HepG2 (cell line): ENCODE results near the gene VPS37B. TPM values are rescaled to one million over a fixed set of nuclear protein-coding genes. Genes with fewer than 3 reads are reported as not detected.

Experiments used
- ATAC-seq: fragments of 200-7000 bp; cut with Tn5 transposase; 3 replicates; pipeline ENCODE4 v1.9.1; 2020; ENCODE audit warnings: mild to moderate bottlenecking, moderate library complexity
- BruUV-seq: library from RNA; stranded (reverse); fragments of 400-500 nt; replicated peaks from 2 replicates; lab custom pipeline; 2021; lab: Mats Ljungman, UMichigan
- CTCF ChIA-PET: fragments of 300-600 bp; formaldehyde crosslinking; extraction: SDS; loops from one replicate; lab custom pipeline; 2021; ENCODE audit warnings: low total read pairs, inconsistent platforms, low intra/inter-chr PET ratio; lab: Yijun Ruan, JAX
- POLR2A ChIA-PET: fragments of 350-600 bp; sonication (Branson Sonifier 250); formaldehyde crosslinking; loops from one replicate; lab custom pipeline; 2020; ENCODE audit warnings: antibody characterized with exemption, inconsistent platforms; lab: Yijun Ruan, JAX
- DNase-seq: peaks from one replicate; pipeline ENCODE4 v3.0.0-alpha.2; 2015; ENCODE audit warnings: low spot score
- FAIRE-seq: peaks from 3 replicates; lab custom pipeline; 2011; peaks lifted over from hg19 to GRCh38; lab: Jason Lieb, UNC
- H2AFZ ChIP-seq: one replicate; pipeline ENCODE4 v1.6.1; 2011; ENCODE audit warnings: low read length, inconsistent platforms
- H3K27ac ChIP-seq: fragments of 300-600 bp; 3 replicates; pipeline ENCODE4 v1.8.0; 2011; ENCODE audit warnings: mixed run types, mild to moderate bottlenecking, mixed read lengths, low read length, inconsistent platforms; ENCODE audit not compliant: insufficient read depth; ENCODE audit errors: extremely low read length
- H3K27me3 ChIP-seq, 2 experiments: fragments of 200-600 bp in 1 of 2; 2 replicates in 1 of 2; 3 replicates in 1 of 2; pipeline versions ENCODE4 v1.6.0 to v1.8.0; 2011; ENCODE audit warnings: low read length in 2 of 2, mild to moderate bottlenecking in 2 of 2, moderate library complexity in 2 of 2, inconsistent platforms in 1 of 2; ENCODE audit not compliant: insufficient read depth in 2 of 2, control insufficient read depth in 1 of 2
- H3K36me3 ChIP-seq, 2 experiments: fragments of 200-600 bp in 1 of 2; replicated peaks in 1 of 2; 2 replicates in 1 of 2; 3 replicates in 1 of 2; pipeline versions ENCODE4 v1.5.1 to v1.8.0; 2011; ENCODE audit warnings: low read length in 2 of 2, inconsistent platforms in 1 of 2; ENCODE audit not compliant: insufficient read depth in 2 of 2, control insufficient read depth in 1 of 2
- H3K4me1 ChIP-seq: 2 replicates; pipeline ENCODE4 v1.5.1; 2012; ENCODE audit warnings: low read length, inconsistent platforms; ENCODE audit not compliant: insufficient read depth
- H3K4me2 ChIP-seq: 2 replicates; pipeline ENCODE4 v1.6.0; 2011; ENCODE audit warnings: low read depth, low read length, inconsistent platforms
- H3K4me3 ChIP-seq, 3 experiments: fragments of 200-600 bp in 1 of 3; sonication (generic), shearing (Covaris generic) in 1 of 3; replicated peaks in 1 of 3; 2 replicates each; pipeline ENCODE4 v1.5.1; 2011 to 2016; ENCODE audit warnings: low read length in 3 of 3, inconsistent platforms in 2 of 3, low read depth in 2 of 3, mild to moderate bottlenecking in 2 of 3, control low read depth in 1 of 3, mixed read lengths in 1 of 3; ENCODE audit not compliant: insufficient read depth in 1 of 3
- H3K79me2 ChIP-seq: one replicate; pipeline ENCODE4 v1.6.1; 2011; ENCODE audit warnings: low read length, inconsistent platforms; ENCODE audit not compliant: insufficient read depth
- H3K9ac ChIP-seq: 2 replicates; pipeline ENCODE4 v1.6.0; 2011; ENCODE audit warnings: mild to moderate bottlenecking, low read depth, low read length, inconsistent platforms; ENCODE audit not compliant: insufficient read depth
- H3K9me3 ChIP-seq: 2 replicates; pipeline ENCODE4 v1.5.1; 2012; ENCODE audit warnings: mild to moderate bottlenecking, low read length
- H4K20me1 ChIP-seq: 2 replicates; pipeline ENCODE4 v1.6.0; 2011; ENCODE audit warnings: inconsistent platforms, mild to moderate bottlenecking, low read length, moderate library complexity; ENCODE audit not compliant: insufficient read depth
- ARHGAP35 ChIP-seq: sonication (generic); formaldehyde crosslinking; IDR thresholded peaks from 2 replicates; pipeline ENCODE4 v1.9.0; 2022; ENCODE audit warnings: mild to moderate bottlenecking, inconsistent platforms, moderate library complexity, missing genetic modification reagents, borderline replicate concordance
- ATM ChIP-seq: fragments of 450-650 bp; IDR thresholded peaks from 2 replicates; pipeline ENCODE4 v1.7.1; 2017; ENCODE audit warnings: mild to moderate bottlenecking, borderline replicate concordance
- JARID2 ChIP-seq: sonication (generic); formaldehyde crosslinking; IDR thresholded peaks from 2 replicates; pipeline ENCODE4 v1.8.1; 2023; ENCODE audit warnings: missing genetic modification reagents, inconsistent platforms; ENCODE audit not compliant: insufficient replicate concordance
- KLF11 ChIP-seq: IDR thresholded peaks from 2 replicates; pipeline ENCODE4 v1.6.1; 2016; ENCODE audit warnings: missing compliant biosample characterization
- SIN3B ChIP-seq: fragments of 150-350 bp; IDR thresholded peaks from 2 replicates; pipeline ENCODE4 v1.6.1; 2014; ENCODE audit warnings: low read length
- THYN1 ChIP-seq: sonication (generic); formaldehyde crosslinking; IDR thresholded peaks from 2 replicates; pipeline ENCODE4 v1.8.1; 2023; ENCODE audit warnings: low read depth, mild to moderate bottlenecking, moderate library complexity, missing genetic modification reagents, borderline replicate concordance
- ZBTB8A ChIP-seq: sonication (generic); formaldehyde crosslinking; IDR thresholded peaks from 2 replicates; pipeline ENCODE4 v1.4.0; 2020; ENCODE audit warnings: mild to moderate bottlenecking, low read depth, missing genetic modification reagents, borderline replicate concordance
- ZIK1 ChIP-seq: sonication (generic); formaldehyde crosslinking; IDR thresholded peaks from 2 replicates; pipeline ENCODE4 v1.5.0; 2020; ENCODE audit warnings: mild to moderate bottlenecking, low read depth, missing genetic modification reagents, borderline replicate concordance
- ZNF598 ChIP-seq: sonication (generic); formaldehyde crosslinking; IDR thresholded peaks from 2 replicates; pipeline ENCODE4 v1.5.1; 2020; ENCODE audit warnings: mild to moderate bottlenecking, missing genetic modification reagents, borderline replicate concordance
- ZNF776 ChIP-seq: sonication (generic); formaldehyde crosslinking; IDR thresholded peaks from 2 replicates; pipeline ENCODE4 v1.4.0; 2020; ENCODE audit warnings: mild to moderate bottlenecking, missing genetic modification reagents
- WGBS: methylation state at CpG from one replicate; pipeline ENCODE4 v1.1.6; 2017; ENCODE audit warnings: low lambda C conversion rate; 5-methylcytosine and 5-hydroxymethylcytosine counted together
- in situ Hi-C: cut with HindIII; loops from 2 replicates; pipeline ENCODE4 v1.10.0; 2017; ENCODE audit warnings: low pct_unique_long_range_greater_than_20kb; ENCODE audit not compliant: extremely low pct_ligation_motif_present
- intact Hi-C: fragments of 100-400 bp; cut with micrococcal nuclease; formaldehyde crosslinking; loops from one replicate; pipeline ENCODE4 v1.10.0; 2022; ENCODE audit not compliant: unreplicated experiment
- polyA plus RNA-seq, 8 experiments: library from polyadenylated mRNA; depleted of rRNA in 3 of 8; stranded (reverse) in 7 of 8; unstranded in 1 of 8; fragments of >200 nt; fragmentation: Illumina TruSeq in 4 of 8; extraction: Trizol in 4 of 8; gene quantifications; 2 replicates each; pipeline versions ENCODE4 v1.2.1 to v1.2.3, GENCODE V29; 2011 to 2016; ENCODE audit warnings: low read depth in 4 of 8, missing spikeins in 1 of 8, mixed read lengths in 1 of 8; ENCODE audit not compliant: insufficient read depth in 1 of 8
- total RNA-seq, 5 experiments: library from RNA; depleted of rRNA; stranded (reverse); fragments of >200 nt; fragmentation: Illumina TruSeq; extraction: Trizol; gene quantifications; 2 replicates each; pipeline ENCODE4 v1.2.3, GENCODE V29; 2016; ENCODE audit warnings: low read depth in 1 of 5
- TF ChIP-seq, protein P1 (sequence below): IDR thresholded peaks from 2 replicates; pipeline ENCODE4 v1.6.1; 2018; ENCODE audit warnings: missing genetic modification reagents
- TF ChIP-seq, protein P2 (sequence below): sonication (generic); formaldehyde crosslinking; IDR thresholded peaks from 2 replicates; pipeline ENCODE4 v1.4.0; 2020; ENCODE audit warnings: missing genetic modification reagents
- TF ChIP-seq, protein P3 (sequence below): sonication (generic); formaldehyde crosslinking; IDR thresholded peaks from 2 replicates; pipeline ENCODE4 v1.4.0; 2020; ENCODE audit warnings: mild to moderate bottlenecking, missing genetic modification reagents
- TF ChIP-seq, protein P4 (sequence below): sonication (generic); formaldehyde crosslinking; conservative IDR thresholded peaks from 2 replicates; pipeline ENCODE4 v1.5.0; 2020; ENCODE audit warnings: missing genetic modification reagents

The VPS37B gene
- total and polyA plus RNA-seq, 2 of the 13 experiments (the other 11 are each of a cell fraction or from before 2014, with no cell fraction given), result 4.6 to 5.3 TPM

DNA sequence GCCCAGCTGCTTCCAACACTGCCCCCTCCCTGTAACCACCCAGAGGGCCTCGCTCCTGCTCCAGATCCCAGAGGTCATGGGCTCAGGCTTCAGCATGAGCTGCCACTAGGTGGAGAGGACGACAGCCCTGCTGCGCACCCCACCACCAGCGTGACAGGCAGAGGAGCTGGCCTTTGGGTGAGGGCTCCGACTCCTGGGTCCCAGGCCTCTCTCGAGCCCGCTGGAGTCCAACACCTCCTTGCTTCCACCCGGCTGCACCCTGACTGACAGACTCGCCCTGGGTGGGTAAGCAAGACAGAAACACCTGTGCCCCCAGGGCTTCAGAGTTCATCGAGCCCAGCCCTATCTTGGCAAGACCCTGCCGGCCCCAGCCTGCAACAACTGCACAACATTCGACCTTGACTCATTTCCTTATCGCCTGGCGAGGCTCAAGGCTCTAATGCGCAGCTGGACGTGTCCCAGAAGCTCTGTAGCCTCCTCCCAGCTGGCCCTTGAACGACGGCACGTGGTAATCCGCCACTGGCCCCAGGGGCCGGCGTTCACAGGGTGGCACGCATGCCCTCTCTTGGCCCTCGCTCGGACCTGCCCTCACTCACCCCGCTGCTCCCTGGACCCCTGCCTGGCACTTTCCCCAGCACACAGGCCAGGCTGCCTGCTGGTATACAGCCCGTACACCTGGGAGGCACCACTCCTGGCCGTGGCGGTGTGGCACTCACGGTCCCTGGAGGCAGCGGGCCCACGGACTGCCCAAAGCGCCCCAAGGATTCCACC lies 28.0 kb downstream of the VPS37B start:
- 84% methylated on average over 20 of the region's 33 CpGs for WGBS
- Histone ChIP-seq H3K4me3 (peak overlapping the region in 1 of 3 experiments; percentile 34; a peak in 1 of 6 replicates), H3K36me3 (peaks cover 1 to 9% of the 10 kb centered on the region in 2 experiments; a peak in 3 of 5 replicates), H2AFZ (no peak overlapping the region), H3K4me2 (peak overlapping the region; percentile 34), H4K20me1 (no peaks in the 10 kb centered on the region), H3K4me1 (peaks cover 48% of the 10 kb centered on the region), H3K79me2 (peaks cover 4% of the 10 kb centered on the region), H3K9ac (no peak overlapping the region), H3K27ac (peak overlapping the region; percentile 30), H3K27me3 (no peaks in the 10 kb centered on the region), H3K9me3 (no peaks in the 10 kb centered on the region)
- POLR2A ChIA-PET, result interaction anchor here (1.0 to 1.1 kb wide), 2 partner anchors 25 to 98 kb away, joined by 3 read pairs; no protein-coding TSS in a partner anchor
- FAIRE-seq, result no peak
- intact Hi-C loops (no loop called here), in situ Hi-C loops (loop anchor here (5.0 to 25.0 kb wide), 2 partner anchors 79 to 369 kb away; partner anchors contain the start of genes MPHOSPH9 and MTRFR)
- no TSS peak for BruUV-seq
- peak; percentile 73 for ATAC-seq
- DNase-seq, result peak; percentile 71
- CTCF ChIA-PET, result interaction anchor here (1.1 to 2.7 kb wide), 2 partner anchors 74 to 84 kb away, joined by 3 to 14 read pairs; no protein-coding TSS in a partner anchor
- TF ChIP-seq ZNF598 (CRISPR knock-in tag), result no peak
- TF ChIP-seq, protein P1, sequence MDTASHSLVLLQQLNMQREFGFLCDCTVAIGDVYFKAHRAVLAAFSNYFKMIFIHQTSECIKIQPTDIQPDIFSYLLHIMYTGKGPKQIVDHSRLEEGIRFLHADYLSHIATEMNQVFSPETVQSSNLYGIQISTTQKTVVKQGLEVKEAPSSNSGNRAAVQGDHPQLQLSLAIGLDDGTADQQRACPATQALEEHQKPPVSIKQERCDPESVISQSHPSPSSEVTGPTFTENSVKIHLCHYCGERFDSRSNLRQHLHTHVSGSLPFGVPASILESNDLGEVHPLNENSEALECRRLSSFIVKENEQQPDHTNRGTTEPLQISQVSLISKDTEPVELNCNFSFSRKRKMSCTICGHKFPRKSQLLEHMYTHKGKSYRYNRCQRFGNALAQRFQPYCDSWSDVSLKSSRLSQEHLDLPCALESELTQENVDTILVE (CRISPR knock-in tag), result no peak
- TF ChIP-seq, protein P2, sequence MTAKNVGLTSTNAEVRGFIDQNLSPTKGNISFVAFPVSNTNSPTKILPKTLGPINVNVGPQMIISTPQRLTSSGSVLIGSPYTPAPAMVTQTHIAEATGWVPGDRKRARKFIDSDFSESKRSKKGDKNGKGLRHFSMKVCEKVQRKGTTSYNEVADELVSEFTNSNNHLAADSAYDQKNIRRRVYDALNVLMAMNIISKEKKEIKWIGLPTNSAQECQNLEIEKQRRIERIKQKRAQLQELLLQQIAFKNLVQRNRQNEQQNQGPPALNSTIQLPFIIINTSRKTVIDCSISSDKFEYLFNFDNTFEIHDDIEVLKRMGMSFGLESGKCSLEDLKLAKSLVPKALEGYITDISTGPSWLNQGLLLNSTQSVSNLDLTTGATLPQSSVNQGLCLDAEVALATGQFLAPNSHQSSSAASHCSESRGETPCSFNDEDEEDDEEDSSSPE (CRISPR knock-in tag), result no peak
- TF ChIP-seq KLF11, result no peak
- TF ChIP-seq, protein P3, sequence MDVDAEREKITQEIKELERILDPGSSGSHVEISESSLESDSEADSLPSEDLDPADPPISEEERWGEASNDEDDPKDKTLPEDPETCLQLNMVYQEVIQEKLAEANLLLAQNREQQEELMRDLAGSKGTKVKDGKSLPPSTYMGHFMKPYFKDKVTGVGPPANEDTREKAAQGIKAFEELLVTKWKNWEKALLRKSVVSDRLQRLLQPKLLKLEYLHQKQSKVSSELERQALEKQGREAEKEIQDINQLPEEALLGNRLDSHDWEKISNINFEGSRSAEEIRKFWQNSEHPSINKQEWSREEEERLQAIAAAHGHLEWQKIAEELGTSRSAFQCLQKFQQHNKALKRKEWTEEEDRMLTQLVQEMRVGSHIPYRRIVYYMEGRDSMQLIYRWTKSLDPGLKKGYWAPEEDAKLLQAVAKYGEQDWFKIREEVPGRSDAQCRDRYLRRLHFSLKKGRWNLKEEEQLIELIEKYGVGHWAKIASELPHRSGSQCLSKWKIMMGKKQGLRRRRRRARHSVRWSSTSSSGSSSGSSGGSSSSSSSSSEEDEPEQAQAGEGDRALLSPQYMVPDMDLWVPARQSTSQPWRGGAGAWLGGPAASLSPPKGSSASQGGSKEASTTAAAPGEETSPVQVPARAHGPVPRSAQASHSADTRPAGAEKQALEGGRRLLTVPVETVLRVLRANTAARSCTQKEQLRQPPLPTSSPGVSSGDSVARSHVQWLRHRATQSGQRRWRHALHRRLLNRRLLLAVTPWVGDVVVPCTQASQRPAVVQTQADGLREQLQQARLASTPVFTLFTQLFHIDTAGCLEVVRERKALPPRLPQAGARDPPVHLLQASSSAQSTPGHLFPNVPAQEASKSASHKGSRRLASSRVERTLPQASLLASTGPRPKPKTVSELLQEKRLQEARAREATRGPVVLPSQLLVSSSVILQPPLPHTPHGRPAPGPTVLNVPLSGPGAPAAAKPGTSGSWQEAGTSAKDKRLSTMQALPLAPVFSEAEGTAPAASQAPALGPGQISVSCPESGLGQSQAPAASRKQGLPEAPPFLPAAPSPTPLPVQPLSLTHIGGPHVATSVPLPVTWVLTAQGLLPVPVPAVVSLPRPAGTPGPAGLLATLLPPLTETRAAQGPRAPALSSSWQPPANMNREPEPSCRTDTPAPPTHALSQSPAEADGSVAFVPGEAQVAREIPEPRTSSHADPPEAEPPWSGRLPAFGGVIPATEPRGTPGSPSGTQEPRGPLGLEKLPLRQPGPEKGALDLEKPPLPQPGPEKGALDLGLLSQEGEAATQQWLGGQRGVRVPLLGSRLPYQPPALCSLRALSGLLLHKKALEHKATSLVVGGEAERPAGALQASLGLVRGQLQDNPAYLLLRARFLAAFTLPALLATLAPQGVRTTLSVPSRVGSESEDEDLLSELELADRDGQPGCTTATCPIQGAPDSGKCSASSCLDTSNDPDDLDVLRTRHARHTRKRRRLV (CRISPR knock-in tag), result no peak
- TF ChIP-seq SIN3B, result no peak
- TF ChIP-seq, protein P4, sequence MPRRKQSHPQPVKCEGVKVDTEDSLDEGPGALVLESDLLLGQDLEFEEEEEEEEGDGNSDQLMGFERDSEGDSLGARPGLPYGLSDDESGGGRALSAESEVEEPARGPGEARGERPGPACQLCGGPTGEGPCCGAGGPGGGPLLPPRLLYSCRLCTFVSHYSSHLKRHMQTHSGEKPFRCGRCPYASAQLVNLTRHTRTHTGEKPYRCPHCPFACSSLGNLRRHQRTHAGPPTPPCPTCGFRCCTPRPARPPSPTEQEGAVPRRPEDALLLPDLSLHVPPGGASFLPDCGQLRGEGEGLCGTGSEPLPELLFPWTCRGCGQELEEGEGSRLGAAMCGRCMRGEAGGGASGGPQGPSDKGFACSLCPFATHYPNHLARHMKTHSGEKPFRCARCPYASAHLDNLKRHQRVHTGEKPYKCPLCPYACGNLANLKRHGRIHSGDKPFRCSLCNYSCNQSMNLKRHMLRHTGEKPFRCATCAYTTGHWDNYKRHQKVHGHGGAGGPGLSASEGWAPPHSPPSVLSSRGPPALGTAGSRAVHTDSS (CRISPR knock-in tag), result no peak
- TF ChIP-seq ZBTB8A (CRISPR knock-in tag), result no peak
- TF ChIP-seq ATM, result no peak
- TF ChIP-seq ZNF776, result no peak
- TF ChIP-seq ARHGAP35 (CRISPR knock-in tag), result no peak
- no peak for TF ChIP-seq THYN1 (CRISPR knock-in tag)
- TF ChIP-seq JARID2 (CRISPR knock-in tag), result no peak
- no peak for TF ChIP-seq ZIK1 (CRISPR knock-in tag)
